Measurements from ENCODE around the gene SSPN.

- TF ChIP-seq CTCF (IDR thresholded peaks at IDR 0.05; ENCODE audit: insufficient read depth, low read depth, low read length), result no peak
- TF ChIP-seq EZH2 (IDR thresholded peaks at IDR 0.05; ENCODE audit: insufficient read depth, low read length), result no peak
Measured at GRCh38 chr12:26271024-26271423, 75.7 kb downstream of the SSPN start.
